Kidney (tissue), 14 donors: ENCODE data around the gene COX7A2. TPM values are rescaled to one million over a fixed set of nuclear protein-coding genes. Genes with fewer than 3 reads are reported as not detected.

Experiments
- DNase-seq, 5 donors: peaks; one replicate each; pipeline ENCODE4 v3.0.0-alpha.2; 2013 to 2020
- FAIRE-seq: peaks from 2 replicates; lab custom pipeline; 2012; peaks lifted over from hg19 to GRCh38; lab: Jason Lieb, UNC
- H3K27ac ChIP-seq, 2 donors: one replicate each; pipeline ENCODE4 v1.7.0; 2013; ENCODE audit warnings: low read depth in 2 of 2, low read length in 2 of 2, inconsistent platforms in 1 of 2
- H3K27me3 ChIP-seq: one replicate; pipeline ENCODE4 v1.7.1; 2013; ENCODE audit warnings: low read length, inconsistent platforms; ENCODE audit not compliant: control insufficient read depth, insufficient read depth
- H3K36me3 ChIP-seq, 3 donors: one replicate each; pipeline versions ENCODE4 v1.7.0 to v1.7.1; 2013; ENCODE audit warnings: low read length in 3 of 3, control low read depth in 1 of 3, inconsistent platforms in 1 of 3; ENCODE audit not compliant: insufficient read depth in 3 of 3, control insufficient read depth in 2 of 3
- H3K4me1 ChIP-seq, 3 donors: one replicate each; pipeline versions ENCODE4 v1.7.0 to v1.7.1; 2013; ENCODE audit warnings: low read length in 3 of 3, inconsistent platforms in 1 of 3, low read depth in 1 of 3; ENCODE audit not compliant: control insufficient read depth in 2 of 3, insufficient read depth in 2 of 3
- H3K4me3 ChIP-seq, 3 donors: one replicate each; pipeline versions ENCODE4 v1.7.0 to v1.8.1; 2013; ENCODE audit warnings: low read length in 3 of 3, control low read depth in 1 of 3, inconsistent platforms in 1 of 3
- H3K9ac ChIP-seq, 3 donors: one replicate each; pipeline versions ENCODE4 v1.7.0 to v1.7.1; 2013; ENCODE audit warnings: low read length in 3 of 3, control low read depth in 1 of 3, inconsistent platforms in 1 of 3
- H3K9me3 ChIP-seq, 3 donors: one replicate each; pipeline versions ENCODE4 v1.7.0 to v1.7.1; 2013; ENCODE audit warnings: low read length in 3 of 3, control low read depth in 1 of 3, inconsistent platforms in 1 of 3; ENCODE audit not compliant: control insufficient read depth in 2 of 3, insufficient read depth in 1 of 3
- intact Hi-C: fragments of 100-400 bp; cut with DNase I; formaldehyde crosslinking; loops from one replicate; pipeline ENCODE4 v1.11.1; 2022
- polyA plus RNA-seq: library from polyadenylated mRNA; stranded (reverse); fragments of 350-450 nt; fragmentation: Illumina TruSeq; extraction: RNeasy Lipid Tissue Mini Kit (QIAGEN cat#74804); gene quantifications from one replicate; pipeline ENCODE4 v1.2.3, GENCODE V29; 2014; ENCODE audit warnings: low read depth, low replicate concordance; ENCODE audit not compliant: insufficient read depth
- total RNA-seq: library from RNA; stranded (reverse); fragmentation: NEBNext Ultra II Directional; extraction: Animal tissue kit (Norgen Biotek cat#: 25700); gene quantifications from one replicate; pipeline ENCODE4 v1.2.1, GENCODE V29; 2021
- TF ChIP-seq, protein P1 (sequence below): IDR thresholded peaks from 3 replicates; pipeline ENCODE4 v1.5.1; 2012; ENCODE audit warnings: mild to moderate bottlenecking, moderate library complexity, borderline replicate concordance; ENCODE audit not compliant: insufficient read depth; ENCODE audit errors: extremely low read depth
- donor health status: control.
- donor health status: control.
- donor health status: control.
- donor health status: control.
- donor health status: control.
- donor health status: DM: yes; HTN: yes; CAD: no.
- donor health status: Normal renal cell carcinoma (clear cell type).

COX7A2 gene
- total and polyA plus RNA-seq, 2 donors from 2014 or later, result 315 to 812 TPM

DNA sequence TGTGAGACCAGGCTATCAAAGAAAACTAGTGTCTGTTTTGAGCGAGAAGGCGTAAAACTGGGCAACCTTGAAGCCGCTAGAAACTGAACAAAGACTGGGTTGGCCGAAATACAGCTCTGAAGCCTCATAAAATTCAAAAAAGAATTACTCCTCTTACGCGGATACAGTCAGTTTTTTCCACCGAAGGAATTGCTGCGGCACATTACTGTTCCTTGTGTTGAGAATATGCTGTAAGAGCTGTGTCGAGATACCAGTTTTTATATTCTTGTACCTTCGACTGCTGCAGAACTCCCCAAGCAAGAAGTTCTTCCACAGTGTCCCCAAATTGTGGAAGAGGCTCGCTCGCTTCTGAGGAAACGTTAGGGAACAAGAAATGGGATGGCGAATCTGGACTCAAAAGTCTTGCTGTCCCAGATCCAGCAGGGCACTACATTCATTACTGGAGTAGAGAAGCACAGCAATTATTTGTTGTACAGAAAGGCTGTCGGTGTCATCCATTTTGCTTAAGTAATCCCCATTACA, 523 bp upstream of the COX7A2 start:
- Histone ChIP-seq H3K4me1 (peaks cover 0 to 6% (median 3%) of the 10 kb centered on the region in 3 donors), H3K9ac (peak overlapping the region; percentile 68 to 98 (median 88)), H3K4me3 (peak overlapping the region; percentile 96 to 100 (median 99)), H3K36me3 (peaks cover 4 to 12% (median 8%) of the 10 kb centered on the region in 3 donors), H3K27ac (peak overlapping the region; percentile 94 to 98), H3K27me3 (no peaks in the 10 kb centered on the region), H3K9me3 (no peaks in the 10 kb centered on the region)
- DNase-seq, result peak in 1 of 5 donors; percentile 45
- intact Hi-C loops, result no loop called here
- FAIRE-seq, result no peak
- TF ChIP-seq, protein P1, sequence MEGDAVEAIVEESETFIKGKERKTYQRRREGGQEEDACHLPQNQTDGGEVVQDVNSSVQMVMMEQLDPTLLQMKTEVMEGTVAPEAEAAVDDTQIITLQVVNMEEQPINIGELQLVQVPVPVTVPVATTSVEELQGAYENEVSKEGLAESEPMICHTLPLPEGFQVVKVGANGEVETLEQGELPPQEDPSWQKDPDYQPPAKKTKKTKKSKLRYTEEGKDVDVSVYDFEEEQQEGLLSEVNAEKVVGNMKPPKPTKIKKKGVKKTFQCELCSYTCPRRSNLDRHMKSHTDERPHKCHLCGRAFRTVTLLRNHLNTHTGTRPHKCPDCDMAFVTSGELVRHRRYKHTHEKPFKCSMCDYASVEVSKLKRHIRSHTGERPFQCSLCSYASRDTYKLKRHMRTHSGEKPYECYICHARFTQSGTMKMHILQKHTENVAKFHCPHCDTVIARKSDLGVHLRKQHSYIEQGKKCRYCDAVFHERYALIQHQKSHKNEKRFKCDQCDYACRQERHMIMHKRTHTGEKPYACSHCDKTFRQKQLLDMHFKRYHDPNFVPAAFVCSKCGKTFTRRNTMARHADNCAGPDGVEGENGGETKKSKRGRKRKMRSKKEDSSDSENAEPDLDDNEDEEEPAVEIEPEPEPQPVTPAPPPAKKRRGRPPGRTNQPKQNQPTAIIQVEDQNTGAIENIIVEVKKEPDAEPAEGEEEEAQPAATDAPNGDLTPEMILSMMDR, result no peak

DNA sequence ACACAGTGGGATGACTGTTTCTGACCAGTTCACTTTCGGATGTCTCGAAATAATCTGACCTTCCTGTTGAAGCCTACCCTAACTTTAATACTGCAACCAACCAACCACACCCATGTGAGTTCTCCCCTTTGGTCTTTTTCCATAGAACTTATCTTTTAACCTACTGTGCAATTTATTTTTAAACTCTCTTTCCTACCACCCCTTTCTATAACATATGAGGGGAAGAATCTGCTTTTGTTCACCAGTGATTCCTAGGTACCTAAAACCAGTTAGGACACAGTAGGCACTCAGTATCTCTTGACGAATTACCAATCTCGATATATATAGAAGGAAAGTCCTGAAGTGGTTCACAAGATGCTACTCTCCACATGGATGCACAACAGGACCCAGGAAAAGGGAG, 7.0 kb downstream of the COX7A2 start:
- no peak overlapping the region for H3K9ac ChIP-seq
- H3K36me3 ChIP-seq, result peaks cover 5 to 35% (median 17%) of the 10 kb centered on the region in 3 donors
- no peaks in the 10 kb centered on the region for H3K27me3 ChIP-seq
- no peaks in the 10 kb centered on the region for H3K4me1 ChIP-seq
- H3K27ac ChIP-seq, result no peak overlapping the region
- H3K9me3 ChIP-seq, result no peaks in the 10 kb centered on the region
- TF ChIP-seq, protein P1, result no peak
- no peak for FAIRE-seq
- no peak for DNase-seq
- intact Hi-C loops, result no loop called here
- no peak overlapping the region for H3K4me3 ChIP-seq

DNA sequence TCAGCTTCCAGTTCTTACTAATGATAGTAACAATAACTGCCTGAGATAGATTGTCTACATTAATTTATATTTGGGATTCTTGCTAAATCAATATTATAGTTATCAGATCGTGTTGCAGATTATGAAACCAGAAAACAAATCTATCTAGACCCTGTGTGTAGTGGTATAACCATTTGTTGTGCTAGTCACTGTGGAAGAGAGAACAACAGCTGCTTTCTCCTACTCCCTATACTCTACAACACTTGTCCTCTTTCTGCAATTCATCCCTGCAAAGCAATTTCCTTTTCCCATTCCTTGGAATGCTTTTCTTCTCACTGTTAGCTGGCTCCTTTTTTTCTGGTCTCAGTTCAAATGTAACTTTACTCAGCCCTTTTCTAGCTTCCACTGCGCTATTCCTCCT, 8.3 kb downstream of the COX7A2 start:
- Histone ChIP-seq H3K27ac (no peak overlapping the region), H3K36me3 (peaks cover 5 to 27% (median 17%) of the 10 kb centered on the region in 3 donors), H3K9me3 (no peaks in the 10 kb centered on the region), H3K27me3 (no peaks in the 10 kb centered on the region), H3K4me1 (peaks cover 0 to 4% (median 0%) of the 10 kb centered on the region in 3 donors), H3K9ac (no peak overlapping the region), H3K4me3 (no peak overlapping the region)
- TF ChIP-seq, protein P1, result no peak
- FAIRE-seq (no peak), DNase-seq (no peak)
- intact Hi-C loops, result no loop called here
